Right lobe of liver (tissue), 6 donors: Measurements from ENCODE around the gene CRNN. TPM values are rescaled to one million over a fixed set of nuclear protein-coding genes. Genes with fewer than 3 reads are reported as not detected.

Experiments
- ATAC-seq, 4 donors: fragments of 200-7000 bp; cut with Tn5 transposase; one replicate each; pipeline ENCODE4 v1.9.1; 2020; ENCODE audit warnings: mild to moderate bottlenecking in 4 of 4, moderate library complexity in 4 of 4
- DNase-seq, 3 donors: peaks; one replicate each; pipeline ENCODE4 v3.0.0-alpha.2; 2020
- H3K27ac ChIP-seq, 3 donors: fragments of 200-600 bp; one replicate each; pipeline ENCODE4 v1.8.0; 2022
- H3K27me3 ChIP-seq, 2 donors: fragments of 200-600 bp; one replicate each; pipeline ENCODE4 v1.8.0; 2022
- H3K36me3 ChIP-seq, 4 donors: fragments of 200-600 bp; sonication (generic) in 1 of 4; one replicate each; pipeline versions ENCODE4 v1.5.1 to v1.8.0; 2017 to 2022; ENCODE audit warnings: control low read depth in 1 of 4
- H3K4me1 ChIP-seq, 4 donors: fragments of 200-600 bp; sonication (generic) in 1 of 4; one replicate each; pipeline versions ENCODE4 v1.5.1 to v1.8.0; 2017 to 2022; ENCODE audit warnings: control low read depth in 1 of 4
- H3K4me3 ChIP-seq, 3 donors: fragments of 200-600 bp; one replicate each; pipeline ENCODE4 v1.8.0; 2022
- H3K9me3 ChIP-seq, 4 donors: fragments of 200-600 bp; sonication (generic) in 1 of 4; one replicate each; pipeline versions ENCODE4 v1.5.1 to v1.8.0; 2017 to 2022; ENCODE audit warnings: control low read depth in 1 of 4
- CTCF ChIP-seq, 4 donors: fragments of 200-600 bp in 3 of 4; fragments of 450-650 bp in 1 of 4; IDR thresholded peaks; one replicate each; pipeline versions ENCODE4 v1.5.1 to v1.8.0; 2016 to 2022; ENCODE audit warnings: antibody characterized with exemption in 4 of 4, mild to moderate bottlenecking in 2 of 4
- POLR2A ChIP-seq: fragments of 450-650 bp; IDR thresholded peaks from one replicate; pipeline ENCODE4 v1.6.1; 2017; ENCODE audit warnings: antibody characterized with exemption, mild to moderate bottlenecking
- WGBS: methylation state at CpG from one replicate; pipeline ENCODE4 v1.1.6; 2018; ENCODE audit warnings: low coverage, low lambda C conversion rate; ENCODE audit not compliant: insufficient coverage; ENCODE audit errors: missing lambda C conversion rate; 5-methylcytosine and 5-hydroxymethylcytosine counted together
- intact Hi-C, 2 donors: fragments of 100-400 bp; cut with DNase I; formaldehyde crosslinking; loops; one replicate each; pipeline versions ENCODE4 v1.11.2 to v1.14.1; 2022
- long read RNA-seq: library from polyadenylated mRNA; unstranded; transcript quantifications from one replicate; pipeline ENCODE4 v2.0.0, GENCODE V29; 2019
- total RNA-seq, 6 experiments: library from RNA; depleted of rRNA in 2 of 6; stranded (reverse); fragments of >200 nt in 2 of 6; fragmentation: NEBNext Ultra II Directional in 3 of 6; extraction: Animal tissue kit (Norgen Biotek cat#: 25700) in 3 of 6; gene quantifications; one replicate each; pipeline versions ENCODE4 v1.1.0 to v1.2.4, GENCODE V29; 2016 to 2023
- donor health status: DM: no; HTN: yes; CAD: no.
- donor health status: DM: no; HTN: no; CAD: no.
- donor health status: DM: no; HTN: no; CAD: no.
- donor health status: DM: no; HTN: yes; CAD: no.
- donor health status: DM: no; HTN: yes; CAD: no.

Gene CRNN
- not detected for total RNA-seq
- long read RNA-seq = 0 reads

DNA sequence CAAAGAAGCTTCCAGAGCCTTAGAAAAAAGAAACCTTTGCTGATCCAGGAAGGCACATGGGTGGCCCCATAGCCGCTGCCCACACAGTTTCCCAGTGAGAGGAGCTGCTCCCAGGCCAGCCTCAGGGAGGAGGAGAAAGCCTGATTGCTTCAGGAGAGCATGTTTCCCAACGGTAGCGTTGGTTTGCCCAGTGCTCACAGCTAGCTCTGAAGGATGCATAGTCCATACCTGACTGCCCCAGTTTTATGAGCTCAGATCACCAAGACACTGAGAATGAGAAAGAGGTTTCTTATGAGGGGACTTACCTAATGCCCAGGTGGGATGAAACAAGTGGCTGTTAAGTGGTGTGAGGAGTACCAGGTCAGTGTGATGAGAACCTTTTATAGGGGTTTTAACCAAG lies at the start of gene CRNN:
Gene CRNN, minus strand, starts transcription at position 355 of the 400 bp plus-strand sequence. CDS start 2,030 bp downstream, outside the sequence.
- no peaks in the 10 kb centered on the region for H3K27me3 ChIP-seq
- H3K27ac ChIP-seq = no peak within 1 kb of the TSS
- DNase-seq (no peak), ATAC-seq (no peak)
- H3K36me3 ChIP-seq = no peaks in the 10 kb centered on the region
- TF ChIP-seq POLR2A = no peak
- no peak for TF ChIP-seq CTCF (IDR thresholded peaks at IDR 0.05)
- no peaks in the 10 kb centered on the region for H3K9me3 ChIP-seq
- 62% methylated on average over 2 of the region's 3 CpGs for WGBS
- no peak within 1 kb of the TSS for H3K4me3 ChIP-seq
- H3K4me1 ChIP-seq = no peaks in the 10 kb centered on the region
- intact Hi-C loops = no loop called here

DNA sequence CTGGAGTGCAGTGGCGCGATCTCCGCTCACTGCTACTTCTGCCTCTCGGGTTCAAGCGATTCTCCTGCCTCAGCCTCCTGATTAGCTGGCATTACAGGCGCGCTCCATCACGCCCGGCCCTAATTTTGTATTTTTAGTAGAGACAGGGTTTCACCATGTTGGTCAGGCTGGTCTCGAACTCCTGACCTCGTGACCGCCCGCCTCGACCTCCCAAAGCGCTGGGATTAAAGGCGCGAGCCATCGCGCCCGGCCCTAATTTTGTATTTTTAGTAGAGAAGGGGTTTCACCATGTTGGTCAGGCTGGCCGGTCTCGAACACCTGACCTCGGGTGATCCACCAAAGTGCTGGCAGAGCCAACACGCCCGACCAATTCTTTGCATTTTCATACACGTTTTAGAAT lies 48.6 kb upstream of the CRNN start:
- TF ChIP-seq POLR2A (no peak), CTCF (IDR thresholded peaks at IDR 0.05) (no peak)
- ATAC-seq = no peak

DNA sequence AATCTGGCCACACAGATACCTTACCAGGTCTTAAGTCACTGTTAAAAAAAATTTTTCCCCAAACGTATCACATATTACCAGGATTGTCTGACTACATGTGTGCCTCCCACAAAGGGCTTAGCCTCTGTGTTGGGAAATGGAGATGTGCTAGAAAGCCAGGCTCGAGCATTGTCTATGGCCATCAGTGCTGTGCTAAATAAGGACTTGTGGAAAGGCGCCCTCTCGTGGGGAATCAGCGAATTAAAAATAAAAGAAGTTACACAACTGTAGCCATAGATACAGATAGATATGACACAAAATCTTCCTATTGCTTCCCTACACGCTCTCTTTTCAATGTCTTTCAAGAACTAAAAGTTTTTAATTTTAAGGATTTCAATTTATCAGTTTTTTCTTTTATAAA lies 47.5 kb upstream of the CRNN start:
- DNase-seq (peak in 1 of 3 donors; percentile 64), ATAC-seq (peak; percentile 77 to 83 (median 80))
- no peaks in the 10 kb centered on the region for H3K27me3 ChIP-seq
- no peak overlapping the region for H3K27ac ChIP-seq
- H3K36me3 ChIP-seq = no peaks in the 10 kb centered on the region
- H3K4me3 ChIP-seq = no peak overlapping the region
- H3K4me1 ChIP-seq = no peaks in the 10 kb centered on the region
- 5% methylated on average over 6 of the region's 6 CpGs for WGBS
- intact Hi-C loops = no loop called here
- H3K9me3 ChIP-seq = no peaks in the 10 kb centered on the region
- no peak for TF ChIP-seq POLR2A
- peak; percentile 61 to 69 (median 66) for TF ChIP-seq CTCF (IDR thresholded peaks at IDR 0.05)

More for the DNA sequence above, 48.6 kb upstream of the CRNN start:
- no peak overlapping the region for H3K4me3 ChIP-seq
- H3K4me1 ChIP-seq = no peaks in the 10 kb centered on the region
- no peaks in the 10 kb centered on the region for H3K36me3 ChIP-seq
- intact Hi-C loops = no loop called here
- no peak for DNase-seq
- no peaks in the 10 kb centered on the region for H3K27me3 ChIP-seq
- WGBS = 90% methylated on average over 19 of the region's 26 CpGs
- no peaks in the 10 kb centered on the region for H3K9me3 ChIP-seq
- H3K27ac ChIP-seq = no peak overlapping the region

GRCh38 chr1:152460529-152460899 lies 46.5 kb upstream of the CRNN start:
- WGBS = 32% methylated on average over 3 of the region's 3 CpGs
- H3K4me1 ChIP-seq = no peaks in the 10 kb centered on the region
- no peaks in the 10 kb centered on the region for H3K36me3 ChIP-seq
- no peaks in the 10 kb centered on the region for H3K27me3 ChIP-seq
- H3K9me3 ChIP-seq = no peaks in the 10 kb centered on the region
- TF ChIP-seq CTCF (IDR thresholded peaks at IDR 0.05) (no peak), POLR2A (no peak)
- intact Hi-C loops = no loop called here
- ATAC-seq = no peak
- no peak overlapping the region for H3K27ac ChIP-seq
- H3K4me3 ChIP-seq = no peak overlapping the region
- DNase-seq = no peak
